ENCODE results near the gene GAB2.

Gene GAB2

GRCh38 chr11:78402847-78403246, 14.8 kb downstream of the GAB2 start:
- no peak for DNase-seq (ENCODE audit: low spot score)
- no peak for FAIRE-seq

DNA sequence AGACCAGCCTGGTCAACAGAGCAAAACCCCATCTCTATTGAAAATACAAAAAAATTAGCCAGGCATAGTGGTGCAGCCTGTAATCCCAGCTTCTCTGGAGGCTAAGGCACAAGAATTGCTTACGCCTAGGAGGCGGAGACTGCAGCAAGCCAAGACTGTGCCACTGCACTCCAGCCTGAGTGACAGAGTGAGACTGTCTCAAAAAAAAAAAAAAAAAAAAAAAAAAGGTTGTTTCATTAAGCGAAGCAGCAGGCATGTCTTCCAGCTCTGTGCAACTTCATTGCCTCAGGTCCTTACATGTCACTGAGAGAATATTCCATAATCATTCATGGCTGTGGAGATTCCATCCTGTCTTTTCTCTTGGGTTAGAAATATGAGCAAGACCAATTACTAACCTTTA, 16.9 kb downstream of the GAB2 start:
- DNase-seq (ENCODE audit: low spot score), result no peak
- FAIRE-seq, result no peak

DNA sequence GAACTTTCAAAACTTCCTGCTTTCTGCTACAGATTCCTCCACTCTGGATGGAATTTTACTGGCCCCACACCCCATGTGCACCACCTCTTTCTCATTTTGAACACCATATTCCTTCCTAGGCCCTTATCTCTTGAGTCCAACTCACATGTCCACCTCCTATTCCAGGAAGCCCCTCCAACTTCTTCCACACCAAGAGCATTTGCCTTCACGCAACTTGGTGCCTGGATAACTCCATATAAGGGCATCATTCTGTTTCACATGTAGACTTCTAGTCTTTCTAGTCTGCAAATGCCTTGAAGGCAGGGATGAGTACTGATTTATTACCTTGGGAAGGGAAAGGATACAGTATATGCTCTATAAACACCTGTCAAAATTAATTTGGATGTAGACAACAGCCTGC, 17.5 kb downstream of the GAB2 start:
- FAIRE-seq, result no peak
- DNase-seq (ENCODE audit: low spot score), result no peak

- no peak for DNase-seq (ENCODE audit: low spot score)
- FAIRE-seq, result no peak
Measured at GRCh38 chr11:78399136-78399535, 18.5 kb downstream of the GAB2 start.

GRCh38 chr11:78398715-78399114, 18.9 kb downstream of the GAB2 start:
- DNase-seq (ENCODE audit: low spot score) (no peak), FAIRE-seq (no peak)

DNA sequence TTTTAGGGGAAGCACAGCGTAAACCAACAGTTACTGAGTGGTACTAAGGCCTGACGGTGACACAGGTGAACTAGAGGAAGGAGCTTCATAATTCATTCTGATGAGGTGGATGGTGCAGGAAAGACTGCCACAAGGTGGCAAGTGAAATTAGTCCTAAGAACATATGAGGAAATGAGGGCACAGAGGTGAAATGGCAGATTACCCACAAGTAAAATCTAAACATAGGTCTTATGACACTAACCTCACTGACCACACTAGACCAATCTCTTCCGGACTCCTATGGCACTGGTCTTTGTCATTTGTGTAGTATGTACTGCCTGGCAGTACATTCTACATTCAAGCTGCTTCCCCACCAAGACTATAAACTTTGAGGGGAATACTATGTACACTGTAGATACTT, 20.2 kb downstream of the GAB2 start:
- DNase-seq (ENCODE audit: low spot score), result no peak
- FAIRE-seq, result no peak

GRCh38 chr11:78395597-78395996, 22.0 kb downstream of the GAB2 start:
- FAIRE-seq (no peak), DNase-seq (ENCODE audit: low spot score) (no peak)

DNA sequence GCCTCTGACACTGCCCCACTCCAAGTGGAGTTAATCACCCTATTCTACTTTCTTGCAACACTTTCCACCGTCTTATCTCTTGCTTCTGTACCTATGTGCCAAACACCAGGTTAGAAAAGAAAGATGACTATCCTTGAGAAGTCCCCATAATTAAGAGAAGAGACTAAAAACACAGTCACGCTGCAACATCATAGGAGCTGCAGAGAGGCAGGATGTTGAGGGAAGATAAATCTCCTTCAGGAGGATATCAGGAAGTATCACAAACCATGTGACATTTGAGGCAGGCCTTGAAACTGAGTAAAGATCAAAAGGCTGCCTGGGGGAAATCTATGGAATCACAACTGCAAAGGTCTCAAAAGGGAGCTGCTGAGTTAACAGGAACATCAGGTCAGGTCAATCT, 24.8 kb downstream of the GAB2 start:
- FAIRE-seq (no peak), DNase-seq (ENCODE audit: low spot score) (no peak)

- FAIRE-seq, result no peak
- no peak for DNase-seq (ENCODE audit: low spot score)
Measured at GRCh38 chr11:78391424-78391823, 26.2 kb downstream of the GAB2 start.

DNA sequence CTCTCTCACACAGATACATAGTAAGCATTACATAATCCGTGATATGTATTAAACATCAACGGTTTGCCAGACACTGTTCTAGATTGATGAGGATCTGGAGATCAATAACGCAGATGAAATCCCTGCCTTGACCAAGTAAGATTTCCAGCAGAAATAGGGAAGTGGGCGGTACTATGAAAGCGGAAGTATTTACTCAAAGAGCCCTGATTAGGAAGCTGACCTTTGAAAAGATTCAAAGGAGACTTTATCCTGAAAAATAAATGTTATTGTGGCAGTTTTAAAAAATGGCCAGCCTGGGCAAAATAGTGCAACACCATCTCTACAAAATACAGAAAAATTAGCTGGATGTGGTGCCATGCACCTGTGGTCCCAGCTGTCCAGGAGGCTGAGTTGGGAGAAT, 26.8 kb downstream of the GAB2 start:
- DNase-seq (ENCODE audit: low spot score), result no peak
- FAIRE-seq, result no peak

DNA sequence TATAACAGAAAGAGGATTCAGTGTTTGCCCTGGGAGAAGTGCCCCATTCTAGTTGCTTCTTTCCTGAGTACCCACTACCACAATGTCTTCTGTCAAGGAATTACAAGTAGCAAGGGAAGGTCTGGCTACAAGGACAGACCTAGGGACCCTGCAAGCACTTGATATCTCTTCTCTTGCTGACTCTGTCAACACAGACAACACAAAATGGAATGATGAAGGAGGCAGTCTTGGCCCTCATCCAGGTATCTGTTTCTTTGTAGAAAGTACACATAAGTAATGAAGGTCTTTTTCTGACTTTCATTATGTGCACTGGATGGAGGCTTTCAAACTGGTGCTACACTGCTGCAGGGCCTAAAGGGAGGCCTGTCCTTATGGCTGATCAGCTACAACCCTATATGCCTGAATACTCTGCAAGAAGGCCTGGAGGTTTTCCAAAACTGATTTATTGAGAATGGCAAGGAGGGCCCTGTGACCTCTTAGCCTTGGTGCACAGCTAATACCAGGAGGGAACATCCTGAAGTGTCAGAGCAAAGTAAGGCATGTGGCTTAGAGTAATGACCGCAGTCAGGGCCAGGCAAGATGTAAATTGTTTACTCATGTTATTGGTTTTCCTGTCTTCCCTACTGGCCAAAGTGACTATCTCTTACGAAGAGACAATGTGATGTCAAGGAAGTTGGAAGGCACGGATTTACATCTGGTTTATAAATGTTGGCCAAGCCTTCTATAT, 31.2 kb downstream of the GAB2 start:
- DNase-seq (ENCODE audit: low spot score), result no peak
- FAIRE-seq, result no peak

- DNase-seq (ENCODE audit: low spot score), result no peak
- FAIRE-seq, result no peak
Measured at GRCh38 chr11:78385205-78385604, 32.4 kb downstream of the GAB2 start.

GRCh38 chr11:78384231-78384630, 33.4 kb downstream of the GAB2 start:
- no peak for FAIRE-seq
- DNase-seq (ENCODE audit: low spot score), result no peak

GRCh38 chr11:78381865-78382264, 35.8 kb downstream of the GAB2 start:
- no peak for DNase-seq (ENCODE audit: low spot score)
- no peak for FAIRE-seq

DNA sequence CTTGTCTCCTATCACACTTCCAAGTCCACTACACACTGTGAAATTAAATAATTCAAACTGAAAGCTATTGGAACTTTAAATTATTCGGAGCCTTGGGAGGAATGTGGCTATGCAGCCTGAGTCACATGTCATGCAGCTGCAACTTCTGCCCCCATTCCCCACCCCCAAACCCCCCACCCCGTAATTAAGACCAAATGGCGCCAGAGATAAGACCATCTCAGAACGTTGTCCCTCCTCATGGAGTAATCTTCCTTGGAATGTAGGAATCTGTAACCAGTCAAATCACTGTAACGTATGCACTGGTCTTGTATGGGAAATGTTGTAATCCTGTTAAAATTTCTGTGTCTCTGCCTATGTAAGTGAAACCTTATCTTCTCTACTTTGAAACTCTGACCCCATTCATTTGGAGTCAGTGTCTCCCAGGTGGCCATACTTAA, 37.0 kb downstream of the GAB2 start:
- no peak for FAIRE-seq
- DNase-seq (ENCODE audit: low spot score), result no peak

DNA sequence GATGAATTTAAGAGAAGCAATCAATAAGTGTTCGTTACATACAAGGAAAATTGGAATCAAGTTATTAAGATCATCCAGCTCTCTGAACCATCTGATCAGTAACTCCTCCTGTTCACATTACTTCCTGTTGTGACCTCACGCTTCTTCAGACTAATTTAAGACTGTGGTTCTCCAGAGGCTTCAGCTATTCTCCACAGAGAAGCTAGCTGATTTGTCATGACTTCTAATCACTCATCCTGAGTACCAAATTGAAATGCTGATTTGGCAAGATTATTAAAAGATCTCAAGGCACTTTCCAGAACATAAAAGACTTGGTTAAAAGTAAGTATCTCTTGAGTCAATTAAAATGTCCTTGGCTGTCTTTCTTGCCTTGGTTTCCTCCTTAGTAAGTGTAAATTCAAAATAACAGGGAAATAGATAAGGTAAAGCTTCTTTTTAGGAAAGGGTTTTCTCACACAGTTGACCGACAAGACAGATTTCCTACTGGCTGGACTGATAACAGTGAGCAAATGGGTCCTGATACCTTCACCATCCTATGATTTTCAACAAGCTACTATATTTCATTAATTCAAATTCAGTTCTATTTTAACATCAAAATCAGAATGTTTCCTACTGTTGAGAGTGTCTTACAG, 38.5 kb downstream of the GAB2 start:
- no peak for FAIRE-seq
- DNase-seq (ENCODE audit: low spot score), result no peak

DNA sequence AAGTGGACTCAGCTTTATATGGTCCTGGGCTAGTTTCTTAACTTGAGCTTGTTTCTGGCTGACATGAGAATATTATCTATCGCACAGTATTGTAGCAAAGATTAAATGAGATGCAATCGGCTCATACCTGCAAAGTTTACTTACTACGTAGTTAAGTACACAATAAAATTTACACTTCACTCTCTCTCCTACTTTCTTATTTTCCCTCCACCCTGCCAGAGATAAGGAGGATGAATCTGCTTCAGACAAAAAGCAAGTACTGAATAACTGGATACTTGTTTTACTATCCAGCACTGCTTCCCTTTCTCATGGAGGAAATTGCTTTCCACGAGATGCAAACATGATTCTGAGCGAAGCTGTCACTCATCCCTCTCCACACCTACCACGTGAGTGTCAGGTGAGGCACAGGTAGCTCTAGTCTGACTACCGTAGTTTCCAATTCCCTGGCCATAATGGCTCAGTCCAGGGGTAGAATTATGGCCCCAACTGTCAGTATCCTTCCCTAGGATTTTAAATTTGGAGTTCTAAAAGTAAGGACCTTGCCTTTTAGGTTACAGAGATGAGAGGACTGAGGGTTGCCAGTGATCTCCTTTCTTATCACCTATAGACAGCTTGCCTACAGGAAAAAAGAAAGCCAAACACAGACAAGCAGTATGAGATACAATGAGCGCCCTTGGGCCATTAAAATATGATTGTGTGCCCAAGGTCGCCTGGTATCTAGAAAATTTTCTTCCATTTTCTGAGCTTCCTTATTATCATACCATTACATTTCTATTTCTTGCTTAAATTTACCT, 39.8 kb downstream of the GAB2 start:
- FAIRE-seq, result no peak
- DNase-seq (ENCODE audit: low spot score), result no peak

DNA sequence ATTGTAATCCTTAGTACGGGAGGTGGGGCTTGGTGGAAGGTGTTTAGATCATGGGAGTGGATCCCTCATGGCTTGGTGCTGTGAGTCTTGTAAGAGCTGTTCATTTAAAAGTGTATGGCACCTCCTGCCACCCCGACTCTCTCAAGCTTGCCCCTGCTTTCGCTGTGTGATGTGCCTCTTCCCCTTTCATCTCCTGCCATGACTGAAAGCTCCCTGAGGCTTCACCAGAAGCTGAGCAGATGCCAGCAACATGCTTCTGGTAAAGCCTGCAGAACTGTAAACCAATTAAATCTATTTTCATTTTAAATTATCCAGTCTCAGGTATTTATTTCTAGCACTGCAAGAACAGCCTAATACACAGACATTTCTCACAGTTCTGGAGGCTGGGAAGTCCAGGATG, 40.8 kb downstream of the GAB2 start:
- FAIRE-seq, result no peak
- DNase-seq (ENCODE audit: low spot score), result no peak

GRCh38 chr11:78374917-78375316, 42.7 kb downstream of the GAB2 start:
- no peak for FAIRE-seq
- DNase-seq (ENCODE audit: low spot score), result no peak

- DNase-seq (ENCODE audit: low spot score) (no peak), FAIRE-seq (no peak)
Measured at GRCh38 chr11:78373689-78374088, 43.9 kb downstream of the GAB2 start.

GRCh38 chr11:78372114-78372768, 45.4 kb downstream of the GAB2 start:
- no peak for DNase-seq (ENCODE audit: low spot score)
- no peak for FAIRE-seq
